NAMALWA (cell line): ENCODE measurements around the gene KIF1B.

Source experiments
- DNase-seq: peaks from one replicate; pipeline ENCODE4 v3.0.0-alpha.2; 2015; ENCODE audit warnings: low spot score

Gene KIF1B

DNA sequence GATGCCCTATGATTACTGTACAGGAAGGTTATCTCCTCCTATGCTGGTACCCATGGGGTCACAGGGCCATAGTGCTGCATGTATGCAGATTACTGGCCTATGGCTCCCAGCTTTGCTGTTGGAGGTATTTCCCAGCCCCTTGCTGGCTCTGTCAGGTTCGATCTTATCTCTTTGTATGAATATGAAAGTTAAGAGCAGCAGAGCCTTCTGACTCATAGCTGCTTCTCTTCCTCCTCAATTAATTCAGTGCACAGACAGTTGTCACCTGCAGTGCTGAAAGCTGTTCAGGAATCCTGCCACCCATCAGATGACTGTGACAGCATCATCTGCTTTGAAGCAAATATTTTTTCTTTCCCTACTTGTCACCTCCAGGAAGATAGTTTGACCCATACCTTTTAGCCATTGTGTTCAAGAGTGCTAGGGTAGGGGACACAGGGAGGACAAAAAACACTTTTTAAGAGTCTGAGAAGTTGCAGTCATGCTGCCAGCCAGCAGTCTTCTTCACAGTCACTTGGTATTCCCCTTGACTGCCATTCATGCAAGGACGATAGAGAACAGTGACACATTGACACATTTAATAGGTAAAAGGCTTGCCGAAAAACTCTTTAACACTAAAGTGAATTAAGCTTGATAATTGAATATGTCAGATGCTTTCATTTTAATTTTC lies 73.1 kb downstream of the KIF1B start:
- DNase-seq, result no peak

DNA sequence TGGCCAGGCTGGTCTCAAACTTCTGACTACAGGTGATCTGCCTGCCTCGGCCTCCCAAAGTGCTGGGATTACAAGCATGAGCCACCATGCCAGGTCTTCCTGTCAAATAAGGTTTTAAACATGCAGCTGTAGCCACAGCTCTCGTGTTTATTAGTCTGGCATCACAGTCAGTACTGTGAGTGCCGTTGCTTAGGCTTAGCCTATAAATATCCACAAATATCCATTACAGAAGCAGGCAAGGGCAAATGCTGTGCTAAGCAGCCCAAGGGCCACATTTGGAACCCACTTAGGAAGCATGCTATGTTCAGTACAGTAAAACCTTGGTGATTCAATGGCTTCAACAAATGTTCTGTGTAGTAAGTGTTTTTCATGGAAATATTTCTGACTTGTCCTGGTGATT lies 75.9 kb downstream of the KIF1B start:
- DNase-seq, result no peak

GRCh38 chr1:10287023-10287645 lies 76.8 kb downstream of the KIF1B start:
- DNase-seq, result no peak

GRCh38 chr1:10288029-10288615 lies 77.8 kb downstream of the KIF1B start:
- DNase-seq, result no peak

DNA sequence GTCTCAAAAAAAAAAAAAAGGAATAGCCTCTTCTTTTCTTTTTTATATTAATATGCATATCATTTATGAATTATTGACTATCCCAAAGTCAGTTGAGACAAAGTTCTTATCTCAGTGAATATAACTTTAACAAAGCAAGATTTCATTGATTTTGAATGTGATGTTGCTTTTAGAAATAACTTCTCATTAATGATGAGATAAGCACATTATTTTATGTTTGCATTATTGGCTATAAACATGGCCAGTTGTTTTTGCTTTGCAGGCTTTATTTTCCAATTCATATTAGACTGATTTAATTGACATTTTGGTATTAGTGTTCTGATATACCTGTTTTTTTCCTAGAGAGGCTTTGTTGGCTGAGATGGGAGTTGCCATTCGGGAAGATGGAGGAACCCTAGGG lies 81.3 kb downstream of the KIF1B start:
- DNase-seq, result no peak

DNA sequence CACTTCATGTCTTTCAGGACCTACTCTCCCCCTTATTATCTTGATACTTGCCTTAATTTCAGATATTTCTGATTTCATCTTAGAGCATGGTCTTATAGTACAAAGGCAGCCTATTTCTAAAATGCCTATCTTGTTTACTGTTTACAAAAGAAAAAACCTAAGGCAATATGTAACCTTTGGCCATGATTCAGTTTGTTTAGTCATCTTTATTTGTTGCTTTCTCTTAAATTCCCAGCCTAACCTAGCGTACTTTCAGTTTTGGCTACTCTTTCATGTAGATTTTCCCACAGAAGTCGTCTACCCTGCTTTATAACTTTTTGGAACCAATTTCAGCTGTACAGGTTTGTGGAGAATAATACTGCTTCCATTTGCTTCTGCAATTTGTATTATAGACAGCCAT lies 81.8 kb downstream of the KIF1B start:
- no peak for DNase-seq

DNA sequence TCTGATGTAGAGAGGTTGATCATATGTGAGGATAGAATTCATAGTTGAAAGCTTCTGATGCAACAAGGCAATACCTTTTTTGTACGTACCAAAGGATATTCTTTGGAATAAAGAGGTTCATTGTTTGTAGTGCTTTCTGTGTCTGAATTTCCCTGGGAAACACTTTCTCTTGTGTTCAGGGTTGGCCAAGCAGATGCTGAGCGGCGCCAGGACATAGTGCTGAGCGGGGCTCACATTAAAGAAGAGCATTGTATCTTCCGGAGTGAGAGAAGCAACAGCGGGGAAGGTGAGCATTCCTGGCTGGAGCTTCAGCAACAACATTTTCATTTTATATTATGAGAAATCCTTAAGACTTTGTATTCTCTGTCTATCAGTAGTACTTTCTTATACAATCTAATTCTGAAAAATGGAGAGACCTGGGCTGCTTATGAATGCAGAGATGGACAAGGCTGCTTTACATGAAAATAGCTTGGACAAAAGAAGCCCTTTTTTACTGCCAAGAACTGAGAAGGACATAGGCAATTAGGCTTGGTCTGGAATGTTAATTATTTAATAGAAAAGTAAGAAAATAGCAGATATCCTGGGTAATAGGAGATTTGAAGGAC lies 85.2 kb downstream of the KIF1B start:
- DNase-seq, result no peak

DNA sequence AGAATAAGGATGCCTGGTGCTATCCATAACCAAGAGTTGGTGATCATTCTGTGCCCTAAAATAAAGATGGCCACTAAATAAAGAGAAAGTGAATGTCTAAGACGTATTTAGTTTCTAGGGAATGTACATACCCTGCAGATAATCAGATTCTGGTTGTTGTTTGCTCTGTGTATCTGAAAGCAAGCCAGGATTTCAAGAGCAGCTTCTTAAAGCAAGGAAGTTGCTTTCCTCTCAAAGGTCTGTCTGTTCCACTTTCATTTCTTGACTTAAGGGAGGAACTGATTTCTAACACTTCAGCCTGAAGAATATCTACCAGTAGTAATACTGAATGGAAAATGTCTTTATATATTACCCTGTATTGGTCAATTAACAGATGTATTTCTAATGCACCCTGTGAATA lies 88.8 kb downstream of the KIF1B start:
- DNase-seq, result peak; percentile 19

GRCh38 chr1:10302416-10302815 lies 92.0 kb downstream of the KIF1B start:
- no peak for DNase-seq

GRCh38 chr1:10304295-10304694 lies 93.9 kb downstream of the KIF1B start:
- no peak for DNase-seq

DNA sequence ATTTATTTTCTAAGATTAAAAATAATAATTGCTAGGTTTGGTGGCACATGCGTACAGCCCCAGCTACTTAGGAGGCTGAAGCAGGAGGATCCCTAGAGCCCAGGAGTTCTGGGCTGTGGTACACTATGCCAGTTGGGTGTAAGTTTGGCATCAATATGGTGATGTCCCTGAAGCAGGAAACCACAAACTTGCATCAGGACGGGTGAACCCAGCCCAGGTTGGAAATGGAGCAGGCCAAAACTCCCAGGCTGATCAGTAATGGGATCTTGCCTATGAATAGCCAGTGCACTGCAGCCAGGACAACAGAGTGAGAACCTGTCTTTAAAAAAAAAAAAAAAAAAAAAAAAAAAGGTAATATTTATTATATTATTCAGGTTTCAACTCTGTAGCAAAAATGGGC lies 96.1 kb downstream of the KIF1B start:
- no peak for DNase-seq

DNA sequence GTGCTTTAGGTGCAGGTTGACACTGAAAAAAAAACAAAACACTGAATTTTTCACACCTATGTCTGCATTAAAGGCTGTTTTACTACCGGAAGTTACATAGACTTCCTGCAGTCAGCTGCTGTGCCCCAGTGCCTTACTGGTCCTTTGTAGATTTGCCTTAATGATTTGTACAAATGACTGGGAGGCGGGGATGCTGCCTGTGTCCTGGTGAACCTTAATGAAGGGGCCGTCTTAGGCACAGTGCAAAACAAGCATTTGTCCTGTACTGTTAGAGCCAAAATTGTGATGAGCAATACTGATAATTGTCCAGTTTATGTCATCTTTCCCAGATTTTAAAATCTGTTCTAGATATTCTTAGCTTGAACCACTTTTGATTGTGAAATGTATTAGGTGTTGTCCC lies 97.6 kb downstream of the KIF1B start:
- no peak for DNase-seq

DNA sequence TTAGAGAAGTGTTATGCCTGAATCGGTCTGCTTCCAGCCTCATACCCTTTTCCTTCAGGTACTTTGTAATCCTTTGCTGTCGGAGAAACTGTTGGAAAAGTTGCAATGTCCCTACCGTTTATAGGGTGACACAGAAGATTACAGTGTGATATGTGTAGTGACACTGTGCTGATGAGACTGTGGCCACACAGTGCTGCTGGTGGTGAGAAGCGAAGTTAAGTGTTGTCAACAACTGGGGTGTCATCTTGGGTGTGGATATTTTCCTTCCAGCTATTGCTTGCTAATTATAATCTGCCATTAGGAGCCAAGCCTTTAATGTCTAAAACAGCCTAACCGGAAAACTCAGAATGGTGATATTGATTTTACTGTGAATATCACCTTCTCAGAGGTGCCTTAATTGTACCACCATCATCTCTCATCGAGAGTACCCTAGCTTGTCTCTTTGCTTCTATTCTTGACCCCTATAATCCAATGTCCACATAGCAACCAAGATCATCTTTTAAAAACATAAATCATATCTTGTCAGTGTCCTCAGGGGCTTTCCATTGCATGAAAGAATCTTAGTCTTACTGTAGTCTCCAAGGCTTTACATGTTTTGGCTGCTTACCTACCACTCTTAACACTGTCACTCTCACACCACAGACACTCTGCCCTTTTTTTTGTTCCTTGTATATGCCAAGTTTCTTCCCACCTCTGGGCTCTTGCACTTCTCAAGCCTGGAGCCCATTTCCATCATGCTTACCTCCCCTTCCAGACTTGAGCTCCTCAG lies 99.1 kb downstream of the KIF1B start:
- DNase-seq, result no peak

GRCh38 chr1:10316752-10317151 lies 106.4 kb downstream of the KIF1B start:
- DNase-seq, result no peak

GRCh38 chr1:10319750-10320149 lies 109.4 kb downstream of the KIF1B start:
- no peak for DNase-seq

DNA sequence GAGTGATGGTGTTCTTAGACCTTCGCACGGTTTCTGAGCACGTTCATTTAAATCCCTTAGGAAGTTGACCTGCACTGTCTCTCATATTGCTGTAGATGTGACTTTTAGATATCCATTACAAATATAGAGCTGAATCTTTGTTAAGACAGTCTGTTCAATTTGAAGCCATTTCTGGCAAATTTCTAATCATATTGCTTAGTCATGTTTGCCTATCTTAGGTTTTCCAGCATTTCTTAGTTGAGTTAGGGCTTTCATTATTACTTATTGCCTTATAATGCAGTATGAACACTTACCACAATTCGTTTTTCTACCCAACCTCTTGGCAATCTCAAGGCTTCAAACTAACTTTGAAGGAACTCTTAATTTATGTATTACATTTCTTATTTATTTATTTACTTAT lies 110.0 kb downstream of the KIF1B start:
- DNase-seq, result no peak

DNA sequence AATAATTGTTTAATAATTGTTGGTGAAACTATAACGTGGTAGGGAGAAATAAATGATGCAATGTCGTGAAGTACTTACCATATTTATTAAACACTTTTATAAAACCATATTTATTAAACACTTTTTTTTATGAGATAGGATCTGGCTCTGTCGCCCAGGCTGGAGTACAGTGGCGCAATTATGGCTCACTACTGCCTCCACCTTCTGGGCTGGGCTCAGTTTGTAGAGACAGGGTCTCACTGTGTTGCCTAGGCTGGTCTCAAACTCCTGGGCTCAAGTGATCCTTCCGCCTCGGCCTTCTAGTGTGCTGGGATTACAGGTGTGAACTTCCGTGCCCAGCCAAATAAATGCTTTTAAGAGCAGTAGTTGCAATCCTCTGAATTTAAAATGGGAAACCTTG lies 112.5 kb downstream of the KIF1B start:
- no peak for DNase-seq

GRCh38 chr1:10324627-10325026 lies 114.3 kb downstream of the KIF1B start:
- DNase-seq, result no peak

DNA sequence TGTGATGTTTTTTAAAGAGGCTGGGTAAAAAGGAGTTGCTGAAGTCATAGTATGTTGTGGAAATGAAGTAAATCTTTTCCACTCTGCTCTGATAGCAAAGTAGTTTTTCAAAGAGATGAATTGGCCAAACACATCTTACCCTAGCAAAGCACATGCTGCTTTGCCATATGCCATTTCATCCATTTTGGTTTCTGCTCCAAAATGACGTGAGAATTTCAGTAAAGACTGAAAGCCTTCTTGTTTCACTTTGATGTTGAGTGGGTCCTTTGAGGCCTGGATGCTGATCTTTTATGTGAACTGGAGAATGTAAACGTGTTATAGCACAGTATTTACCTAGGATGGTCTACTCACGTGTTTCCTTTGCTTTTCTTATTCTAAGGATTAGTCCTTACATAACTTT lies 115.2 kb downstream of the KIF1B start:
- no peak for DNase-seq

DNA sequence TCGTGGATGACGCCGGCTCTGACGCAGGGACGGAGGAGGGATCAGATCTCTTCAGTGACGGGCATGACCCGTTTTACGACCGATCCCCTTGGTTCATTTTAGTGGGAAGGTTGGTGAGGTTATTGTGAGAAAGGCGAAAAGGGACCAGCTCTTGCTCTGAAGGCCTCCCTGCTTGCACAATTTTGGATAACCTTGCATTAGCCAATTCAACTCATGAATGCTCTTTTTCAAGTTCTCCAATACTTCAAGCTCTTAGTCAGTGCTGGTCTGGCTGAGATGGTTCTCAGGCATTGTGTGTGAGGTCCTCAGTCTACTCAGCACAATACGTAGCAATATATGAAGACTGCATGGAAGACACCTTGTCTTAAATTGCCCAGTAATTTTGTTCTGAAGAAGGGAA lies 115.9 kb downstream of the KIF1B start:
- DNase-seq, result no peak

DNA sequence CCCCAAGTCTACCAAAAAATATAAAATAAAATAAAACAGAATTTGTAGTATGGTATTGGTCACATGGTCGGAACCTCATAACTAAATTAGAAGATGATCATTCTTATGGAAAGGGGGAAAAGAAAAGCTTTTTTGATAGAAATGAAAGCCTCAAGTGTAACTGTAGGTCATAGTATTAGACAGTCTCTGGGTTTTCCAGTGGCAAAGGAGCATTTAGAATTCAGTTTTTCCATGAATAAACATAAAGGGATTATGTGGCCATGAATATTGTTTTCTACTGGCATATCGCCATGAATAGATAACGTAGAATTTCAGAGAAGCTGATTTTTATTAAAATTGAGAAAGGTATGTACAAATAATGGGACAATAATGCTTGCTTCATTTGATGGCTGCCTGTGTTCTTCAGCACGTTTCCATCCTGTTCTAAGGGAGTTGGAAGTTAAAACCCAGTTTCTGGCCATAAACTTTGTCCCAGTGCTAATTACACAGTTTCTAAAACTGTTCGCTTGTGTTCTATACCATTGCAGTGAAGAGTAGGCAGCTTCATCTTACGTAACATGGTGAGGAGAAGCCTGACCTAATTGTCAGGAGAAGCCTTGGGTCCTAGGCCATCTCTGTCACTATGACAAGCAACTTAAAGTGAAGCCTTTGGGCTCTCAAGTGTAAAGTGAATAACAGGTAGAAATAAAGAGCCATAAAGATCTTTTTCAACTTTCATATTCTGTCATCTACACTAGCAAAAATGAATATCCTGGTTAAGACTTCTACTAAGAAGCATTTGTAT lies 118.0 kb downstream of the KIF1B start:
- no peak for DNase-seq

DNA sequence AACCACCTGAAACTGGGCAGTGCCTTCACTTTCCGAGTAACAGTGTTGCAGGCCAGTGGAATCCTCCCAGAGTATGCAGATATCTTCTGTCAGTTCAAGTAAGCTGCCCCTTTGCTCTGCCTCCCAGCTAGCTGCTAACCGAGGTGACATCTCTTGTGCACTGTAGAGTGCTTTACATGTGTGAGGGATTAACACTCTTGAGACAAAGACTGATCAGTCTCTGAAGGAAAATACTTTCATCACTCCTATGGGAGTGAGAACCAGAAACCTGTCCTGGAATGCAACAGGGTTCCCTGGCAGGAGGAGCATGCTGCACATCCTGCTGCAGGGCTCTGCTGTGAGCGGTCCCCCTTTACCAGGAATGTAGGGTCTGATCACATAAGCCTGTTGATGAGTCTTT lies 127.1 kb downstream of the KIF1B start:
- DNase-seq, result no peak
